ENCODE results near the gene RNF38.

Gene RNF38

DNA sequence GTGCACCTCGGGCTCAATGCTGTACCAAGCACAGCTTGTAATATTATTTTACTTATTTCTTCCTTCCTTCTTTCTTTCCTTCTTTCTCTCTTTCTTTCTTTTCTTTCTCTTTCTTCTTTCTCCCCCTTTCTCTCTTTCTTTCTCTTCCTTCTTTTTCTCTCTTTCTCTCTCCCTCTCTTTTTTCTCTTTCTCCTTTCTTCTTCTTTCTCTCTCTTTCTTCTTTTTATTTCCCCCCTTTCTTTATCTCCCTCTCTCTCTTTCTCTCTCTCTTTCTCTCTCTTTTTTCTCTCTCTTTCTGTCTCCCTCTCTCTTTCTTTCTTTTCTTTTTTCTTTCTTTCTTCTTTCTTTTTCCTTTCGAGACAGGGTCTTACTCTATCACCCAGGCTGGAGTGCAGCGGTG lies 109.1 kb downstream of the RNF38 start:
- DNase-seq = no peak

DNA sequence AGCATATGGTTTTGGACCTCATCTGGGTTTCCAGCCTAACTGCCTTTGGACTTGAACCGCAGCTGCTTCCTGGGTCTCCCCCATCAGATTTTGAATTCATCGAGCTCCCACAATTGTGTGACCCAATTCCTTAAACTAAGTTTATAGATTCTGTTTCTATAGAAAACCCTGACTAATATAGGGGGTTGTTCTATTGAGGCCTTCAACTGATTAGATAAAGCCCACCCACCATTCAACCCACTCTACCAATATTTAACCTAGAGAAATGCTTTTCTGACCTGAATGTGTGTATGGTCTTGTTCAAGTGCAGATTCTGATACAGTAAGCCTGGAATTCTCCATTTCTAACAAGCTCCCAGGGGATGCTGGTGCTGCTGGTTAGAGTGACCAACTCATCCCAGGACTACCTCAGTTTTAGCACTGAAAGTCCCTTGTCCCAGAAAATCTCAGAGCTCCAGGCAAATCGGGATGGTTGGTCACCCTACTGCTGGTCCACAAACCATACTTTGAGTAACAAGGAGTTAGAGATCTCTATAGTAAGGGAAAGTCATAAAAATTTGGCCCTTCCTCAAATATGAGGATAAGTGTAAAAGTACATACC lies 110.1 kb downstream of the RNF38 start:
- no peak for DNase-seq

DNA sequence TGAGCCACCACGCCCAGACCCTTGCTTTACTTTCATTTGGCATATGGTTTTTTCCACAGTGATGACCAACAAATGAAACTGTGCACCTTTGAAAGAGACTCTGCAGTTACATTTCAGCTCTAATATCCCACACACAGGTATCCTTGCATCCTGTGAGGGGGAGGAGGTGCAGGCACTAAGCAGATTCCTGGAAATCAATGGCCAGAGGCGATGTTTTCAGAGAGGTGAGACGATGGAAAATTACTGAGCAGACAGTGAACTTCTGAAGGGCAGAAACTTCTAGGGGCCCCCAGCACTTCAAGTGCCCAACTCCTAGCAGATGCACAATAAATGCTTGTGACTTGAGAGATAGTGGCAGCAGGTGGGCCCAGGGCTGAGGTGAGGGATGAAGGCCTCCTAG lies 112.0 kb downstream of the RNF38 start:
- DNase-seq = no peak

All from NCI-H1930 (cell line).